Measurements from ENCODE around the gene NFE2L1. TPM values are rescaled to one million over a fixed set of nuclear protein-coding genes. Genes with fewer than 3 reads are reported as not detected.
"Not testable (repeated sequence)": the region's sequence is repeated elsewhere in the genome, so short reads cannot be mapped to it uniquely, and the experiment has no call there.

The NFE2L1 gene
- polyA plus RNA-seq (2013, experiment 1 of 2) = 110 TPM
- 112 TPM for polyA plus RNA-seq (2013, experiment 2 of 2)

- H3K4ac ChIP-seq (ENCODE audit: low read depth, low read length) = peak within 1 kb of the TSS; percentile 100
- H3K4me1 ChIP-seq (ENCODE audit: control insufficient read depth, low read depth, low read length) = peaks cover 12% of the 10 kb centered on the region
- H3K4me3 ChIP-seq (ENCODE audit: low read length) = peak within 1 kb of the TSS; percentile 86
- H2BK15ac ChIP-seq (replicated peaks; ENCODE audit: low read depth) = no peak within 1 kb of the TSS
- H2BK5ac ChIP-seq (ENCODE audit: low read length) = peak within 1 kb of the TSS; percentile 89
- peak within 1 kb of the TSS; percentile 92 for H3K4me2 ChIP-seq (ENCODE audit: low read length)
- H3K9ac ChIP-seq (ENCODE audit: low read length) = peak within 1 kb of the TSS; percentile 95
- peaks cover 40% of the 10 kb centered on the region for H3K79me2 ChIP-seq (ENCODE audit: control insufficient read depth, insufficient read depth, low read length)
- H3K27me3 ChIP-seq (ENCODE audit: insufficient read depth, low read length, poor library complexity) = no peaks in the 10 kb centered on the region
- peak within 1 kb of the TSS; percentile 51 for H4K5ac ChIP-seq (ENCODE audit: low read length)
- H3K18ac ChIP-seq (ENCODE audit: low read length) = peak within 1 kb of the TSS; percentile 97
- peak within 1 kb of the TSS; percentile 91 for H3K27ac ChIP-seq (ENCODE audit: low read depth, low read length)
- peak within 1 kb of the TSS; percentile 90 for H2BK120ac ChIP-seq (ENCODE audit: low read depth, low read length)
- peak; percentile 100 for DNase-seq
- no CpG with 5 or more reads among the region's 47 CpGs for WGBS (ENCODE audit: extremely low coverage, insufficient coverage, low lambda C conversion rate)
- peak within 1 kb of the TSS; percentile 92 for H2AK5ac ChIP-seq (ENCODE audit: low read length)
- no peak within 1 kb of the TSS for H4K8ac ChIP-seq (ENCODE audit: low read depth, low read length)
- H3K23ac ChIP-seq (ENCODE audit: low read length) = no peak within 1 kb of the TSS
- H3K56ac ChIP-seq (ENCODE audit: low read length) = peak within 1 kb of the TSS; percentile 99
- peaks cover 6% of the 10 kb centered on the region for H3K36me3 ChIP-seq (ENCODE audit: control insufficient read depth, insufficient read depth, low read length)
- peaks cover 15% of the 10 kb centered on the region for H3K79me1 ChIP-seq (ENCODE audit: low read length)
These were observed at the start of gene NFE2L1 for GRCh38 chr17:48047741-48048383. Gene NFE2L1, plus strand, starts transcription at chr17:48048359. Its CDS starts 2,760 bp downstream, at chr17:48051119.

- Histone ChIP-seq H4K5ac (ENCODE audit: low read length) (no peak overlapping the region), H3K4me3 (ENCODE audit: low read length) (no peak overlapping the region), H2AK5ac (ENCODE audit: low read length) (no peak overlapping the region), H3K27me3 (ENCODE audit: insufficient read depth, low read length, poor library complexity) (no peaks in the 10 kb centered on the region), H3K79me1 (ENCODE audit: low read length) (no peaks in the 10 kb centered on the region), H3K4me2 (ENCODE audit: low read length) (no peak overlapping the region), H2BK5ac (ENCODE audit: low read length) (no peak overlapping the region), H3K27ac (ENCODE audit: low read depth, low read length) (no peak overlapping the region), H2BK120ac (ENCODE audit: low read depth, low read length) (no peak overlapping the region), H3K79me2 (ENCODE audit: control insufficient read depth, insufficient read depth, low read length) (no peaks in the 10 kb centered on the region), H4K8ac (ENCODE audit: low read depth, low read length) (no peak overlapping the region), H3K9ac (ENCODE audit: low read length) (no peak overlapping the region), H3K36me3 (ENCODE audit: control insufficient read depth, insufficient read depth, low read length) (no peaks in the 10 kb centered on the region), H3K56ac (ENCODE audit: low read length) (no peak overlapping the region), H3K18ac (ENCODE audit: low read length) (no peak overlapping the region), H3K4me1 (ENCODE audit: control insufficient read depth, low read depth, low read length) (peaks cover 23% of the 10 kb centered on the region), H3K23ac (ENCODE audit: low read length) (no peak overlapping the region), H2BK15ac (replicated peaks; ENCODE audit: low read depth) (no peak overlapping the region), H3K4ac (ENCODE audit: low read depth, low read length) (no peak overlapping the region)
- peak; percentile 49 for DNase-seq
- no CpG with 5 or more reads among the region's 4 CpGs for WGBS (ENCODE audit: extremely low coverage, insufficient coverage, low lambda C conversion rate)
These were observed 48.6 kb upstream of the NFE2L1 start for GRCh38 chr17:47999582-47999981.

GRCh38 chr17:48001197-48001596 lies 47.0 kb upstream of the NFE2L1 start:
- Histone ChIP-seq H3K23ac (ENCODE audit: low read length) (no peak overlapping the region), H3K27ac (ENCODE audit: low read depth, low read length) (no peak overlapping the region), H2BK120ac (ENCODE audit: low read depth, low read length) (no peak overlapping the region), H2BK5ac (ENCODE audit: low read length) (no peak overlapping the region), H3K79me2 (ENCODE audit: control insufficient read depth, insufficient read depth, low read length) (no peaks in the 10 kb centered on the region), H3K56ac (ENCODE audit: low read length) (no peak overlapping the region), H3K4me2 (ENCODE audit: low read length) (no peak overlapping the region), H3K4me1 (ENCODE audit: control insufficient read depth, low read depth, low read length) (peaks cover 17% of the 10 kb centered on the region), H4K8ac (ENCODE audit: low read depth, low read length) (no peak overlapping the region), H3K4ac (ENCODE audit: low read depth, low read length) (no peak overlapping the region), H2BK15ac (replicated peaks; ENCODE audit: low read depth) (no peak overlapping the region), H3K36me3 (ENCODE audit: control insufficient read depth, insufficient read depth, low read length) (no peaks in the 10 kb centered on the region), H3K18ac (ENCODE audit: low read length) (no peak overlapping the region), H2AK5ac (ENCODE audit: low read length) (no peak overlapping the region), H3K27me3 (ENCODE audit: insufficient read depth, low read length, poor library complexity) (no peaks in the 10 kb centered on the region), H3K4me3 (ENCODE audit: low read length) (no peak overlapping the region), H3K9ac (ENCODE audit: low read length) (no peak overlapping the region), H4K5ac (ENCODE audit: low read length) (no peak overlapping the region), H3K79me1 (ENCODE audit: low read length) (no peaks in the 10 kb centered on the region)
- no peak for DNase-seq
- WGBS (ENCODE audit: extremely low coverage, insufficient coverage, low lambda C conversion rate) = no CpG with 5 or more reads among the region's 1 CpG

- Histone ChIP-seq H2BK120ac (ENCODE audit: low read depth, low read length) (peak overlapping the region; percentile 21), H3K18ac (ENCODE audit: low read length) (peak overlapping the region; percentile 62), H3K4me1 (ENCODE audit: control insufficient read depth, low read depth, low read length) (peaks cover 17% of the 10 kb centered on the region)
- not testable (repeated sequence) for H3K23ac ChIP-seq (ENCODE audit: low read length); H3K9ac ChIP-seq (ENCODE audit: low read length); H4K5ac ChIP-seq (ENCODE audit: low read length); H3K79me1 ChIP-seq (ENCODE audit: low read length); H4K8ac ChIP-seq (ENCODE audit: low read depth, low read length); DNase-seq; H2BK5ac ChIP-seq (ENCODE audit: low read length); H3K27me3 ChIP-seq (ENCODE audit: insufficient read depth, low read length, poor library complexity); H3K36me3 ChIP-seq (ENCODE audit: control insufficient read depth, insufficient read depth, low read length); H3K4ac ChIP-seq (ENCODE audit: low read depth, low read length); H3K27ac ChIP-seq (ENCODE audit: low read depth, low read length); H3K56ac ChIP-seq (ENCODE audit: low read length); H2BK15ac ChIP-seq (replicated peaks; ENCODE audit: low read depth); H3K4me3 ChIP-seq (ENCODE audit: low read length); H3K4me2 ChIP-seq (ENCODE audit: low read length); H3K79me2 ChIP-seq (ENCODE audit: control insufficient read depth, insufficient read depth, low read length); H2AK5ac ChIP-seq (ENCODE audit: low read length)
- no CpG with 5 or more reads among the region's 5 CpGs for WGBS (ENCODE audit: extremely low coverage, insufficient coverage, low lambda C conversion rate)
These were observed 46.5 kb upstream of the NFE2L1 start for GRCh38 chr17:48001657-48002056.

GRCh38 chr17:48002266-48002915 lies 45.8 kb upstream of the NFE2L1 start:
- H3K27ac ChIP-seq (ENCODE audit: low read depth, low read length) = peak overlapping the region; percentile 83
- peak overlapping the region; percentile 61 for H3K56ac ChIP-seq (ENCODE audit: low read length)
- no peak overlapping the region for H3K4me3 ChIP-seq (ENCODE audit: low read length)
- H2BK15ac ChIP-seq (replicated peaks; ENCODE audit: low read depth) = peak overlapping the region; percentile 13
- H3K36me3 ChIP-seq (ENCODE audit: control insufficient read depth, insufficient read depth, low read length) = no peaks in the 10 kb centered on the region
- H3K18ac ChIP-seq (ENCODE audit: low read length) = peak overlapping the region; percentile 62
- peak; percentile 32 for DNase-seq
- H3K23ac ChIP-seq (ENCODE audit: low read length) = peak overlapping the region; percentile 4
- no peaks in the 10 kb centered on the region for H3K79me1 ChIP-seq (ENCODE audit: low read length)
- peak overlapping the region; percentile 37 for H3K9ac ChIP-seq (ENCODE audit: low read length)
- H3K27me3 ChIP-seq (ENCODE audit: insufficient read depth, low read length, poor library complexity) = no peaks in the 10 kb centered on the region
- peak overlapping the region; percentile 71 for H2BK5ac ChIP-seq (ENCODE audit: low read length)
- no peaks in the 10 kb centered on the region for H3K79me2 ChIP-seq (ENCODE audit: control insufficient read depth, insufficient read depth, low read length)
- no peak overlapping the region for H3K4me2 ChIP-seq (ENCODE audit: low read length)
- no CpG with 5 or more reads among the region's 4 CpGs for WGBS (ENCODE audit: extremely low coverage, insufficient coverage, low lambda C conversion rate)
- peaks cover 17% of the 10 kb centered on the region for H3K4me1 ChIP-seq (ENCODE audit: control insufficient read depth, low read depth, low read length)
- H4K8ac ChIP-seq (ENCODE audit: low read depth, low read length) = no peak overlapping the region
- no peak overlapping the region for H2AK5ac ChIP-seq (ENCODE audit: low read length)
- peak overlapping the region; percentile 21 for H2BK120ac ChIP-seq (ENCODE audit: low read depth, low read length)
- H4K5ac ChIP-seq (ENCODE audit: low read length) = peak overlapping the region; percentile 77
- H3K4ac ChIP-seq (ENCODE audit: low read depth, low read length) = no peak overlapping the region
